GM23248 (cell line): ENCODE measurements around the gene USP2.

Experiments
- EZH2 ChIP-seq: fragments of 200-600 bp; sonication (generic); IDR thresholded peaks from 2 replicates; pipeline ENCODE4 v1.6.1; 2018; ENCODE audit warnings: antibody characterized with exemption, mild to moderate bottlenecking; ENCODE audit not compliant: insufficient read depth, poor library complexity, severe bottlenecking
- EZH2phosphoT487 ChIP-seq: fragments of 200-600 bp; sonication (generic); IDR thresholded peaks from 2 replicates; pipeline ENCODE4 v1.6.1; 2018; ENCODE audit warnings: antibody characterized with exemption, moderate library complexity, mild to moderate bottlenecking, low read depth; ENCODE audit not compliant: insufficient read depth

- TF ChIP-seq EZH2phosphoT487 (no peak), EZH2 (no peak)
Measured at GRCh38 chr11:119319700-119320239, 61.7 kb downstream of the USP2 start.
